Osteocyte (in vitro differentiated cells): Measurements from ENCODE around the gene CREB3L1. TPM values are rescaled to one million over a fixed set of nuclear protein-coding genes. Genes with fewer than 3 reads are reported as not detected.
A peak's percentile ranks its signal among the peaks of the same experiment; 100 is the strongest.
"Not testable (repeated sequence)": the region's sequence is repeated elsewhere in the genome, so short reads cannot be mapped to it uniquely, and the experiment has no call there.

Source experiments
- DNase-seq: peaks from one replicate; pipeline ENCODE4 v3.0.0; 2021; ENCODE audit warnings: mixed read lengths; ENCODE audit not compliant: unreplicated experiment; ENCODE audit errors: extremely low spot score
- H3K27ac Mint-ChIP-seq: one replicate; pipeline ENCODE4 v1.8.0; 2021; ENCODE audit warnings: mild to moderate bottlenecking, mixed read lengths; ENCODE audit not compliant: unreplicated experiment
- H3K27me3 Mint-ChIP-seq: one replicate; pipeline ENCODE4 v1.8.0; 2021; ENCODE audit warnings: mixed read lengths; ENCODE audit not compliant: unreplicated experiment
- H3K36me3 Mint-ChIP-seq: one replicate; pipeline ENCODE4 v1.8.0; 2021; ENCODE audit warnings: mixed read lengths; ENCODE audit not compliant: unreplicated experiment
- H3K4me1 Mint-ChIP-seq: one replicate; pipeline ENCODE4 v1.8.0; 2021; ENCODE audit warnings: mixed read lengths; ENCODE audit not compliant: unreplicated experiment
- H3K4me3 Mint-ChIP-seq: one replicate; pipeline ENCODE4 v1.8.0; 2021; ENCODE audit warnings: mild to moderate bottlenecking, moderate library complexity, mixed read lengths; ENCODE audit not compliant: unreplicated experiment
- H3K9me3 Mint-ChIP-seq: one replicate; pipeline ENCODE4 v1.8.0; 2021; ENCODE audit warnings: mixed read lengths; ENCODE audit not compliant: unreplicated experiment
- CTCF ChIP-seq: fragments of 200-600 bp; sonication (generic); IDR thresholded peaks from 2 replicates; pipeline ENCODE4 v1.5.0; 2021; ENCODE audit warnings: antibody characterized with exemption, mild to moderate bottlenecking, moderate library complexity
- total RNA-seq: library from RNA; stranded (reverse); gene quantifications from 2 replicates; pipeline ENCODE4 v1.2.1, GENCODE V29; 2021

CREB3L1 gene
- total RNA-seq, 1 donor from 2014 or later = 77.0 TPM

- peak overlapping the region; percentile 56 for H3K27ac Mint-ChIP-seq
- peaks cover 35% of the 10 kb centered on the region for H3K4me1 Mint-ChIP-seq
- TF ChIP-seq CTCF = no peak
- no peaks in the 10 kb centered on the region for H3K9me3 Mint-ChIP-seq
- no peaks in the 10 kb centered on the region for H3K27me3 Mint-ChIP-seq
- no peaks in the 10 kb centered on the region for H3K36me3 Mint-ChIP-seq
- no peak overlapping the region for H3K4me3 Mint-ChIP-seq
- DNase-seq = no peak
Observed at GRCh38 chr11:46253258-46254132, 24.0 kb upstream of the CREB3L1 start.

- H3K27me3 Mint-ChIP-seq = no peaks in the 10 kb centered on the region
- peak overlapping the region; percentile 56 for H3K27ac Mint-ChIP-seq
- H3K4me3 Mint-ChIP-seq = no peak overlapping the region
- no peak for TF ChIP-seq CTCF
- DNase-seq = no peak
- no peaks in the 10 kb centered on the region for H3K36me3 Mint-ChIP-seq
- H3K9me3 Mint-ChIP-seq = no peaks in the 10 kb centered on the region
- peaks cover 29% of the 10 kb centered on the region for H3K4me1 Mint-ChIP-seq
Observed at GRCh38 chr11:46254133-46254491, 23.4 kb upstream of the CREB3L1 start.

- Mint-ChIP-seq H3K27ac (no peak overlapping the region), H3K4me3 (no peak overlapping the region), H3K9me3 (no peaks in the 10 kb centered on the region), H3K27me3 (no peaks in the 10 kb centered on the region), H3K36me3 (no peaks in the 10 kb centered on the region), H3K4me1 (peaks cover 20% of the 10 kb centered on the region)
- DNase-seq = no peak
- TF ChIP-seq CTCF = no peak
Observed at GRCh38 chr11:46256540-46257001, 20.9 kb upstream of the CREB3L1 start.

- H3K36me3 Mint-ChIP-seq, H3K4me1 Mint-ChIP-seq, H3K27ac Mint-ChIP-seq: not testable (repeated sequence)
Observed at GRCh38 chr11:46259347-46259746, 18.1 kb upstream of the CREB3L1 start.

GRCh38 chr11:46259971-46260560 lies 17.4 kb upstream of the CREB3L1 start:
- Mint-ChIP-seq H3K27ac (no peak overlapping the region), H3K4me1 (no peaks in the 10 kb centered on the region), H3K36me3 (no peaks in the 10 kb centered on the region), H3K4me3 (no peak overlapping the region), H3K9me3 (no peaks in the 10 kb centered on the region), H3K27me3 (no peaks in the 10 kb centered on the region)
- no peak for TF ChIP-seq CTCF
- DNase-seq = no peak

More at GRCh38 chr11:46259347-46259746, 18.1 kb upstream of the CREB3L1 start:
- not testable (repeated sequence) for DNase-seq, H3K4me3 Mint-ChIP-seq, H3K27me3 Mint-ChIP-seq, H3K9me3 Mint-ChIP-seq
